KMS-11 (cell line): ENCODE measurements around the gene THRB.
A peak's percentile ranks its signal among the peaks of the same experiment; 100 is the strongest.

Experiments used
- H2AFZ ChIP-seq: fragments of 200-600 bp; sonication (generic); 2 replicates; pipeline ENCODE4 v1.6.1; 2016; ENCODE audit warnings: antibody characterized with exemption, mixed run types, low read depth
- H3K27ac ChIP-seq: fragments of 200-600 bp; sonication (generic); 2 replicates; pipeline ENCODE4 v1.6.1; 2016; ENCODE audit warnings: mild to moderate bottlenecking, mixed run types
- H3K27me3 ChIP-seq: fragments of 200-600 bp; sonication (generic); 2 replicates; pipeline ENCODE4 v1.6.1; 2017; ENCODE audit warnings: mild to moderate bottlenecking, low read depth, mixed run types, moderate library complexity; ENCODE audit not compliant: insufficient read depth
- H3K36me3 ChIP-seq: fragments of 200-600 bp; sonication (generic); 2 replicates; pipeline ENCODE4 v1.6.1; 2017; ENCODE audit warnings: mild to moderate bottlenecking, mixed run types; ENCODE audit not compliant: insufficient read depth
- H3K4me1 ChIP-seq: fragments of 200-600 bp; sonication (generic); 2 replicates; pipeline ENCODE4 v1.6.1; 2016; ENCODE audit warnings: mild to moderate bottlenecking, low read depth, mixed run types; ENCODE audit not compliant: poor library complexity, severe bottlenecking
- H3K4me2 ChIP-seq: fragments of 200-600 bp; sonication (generic); 2 replicates; pipeline ENCODE4 v1.7.0; 2016; ENCODE audit warnings: mild to moderate bottlenecking, mixed run types
- H3K4me3 ChIP-seq: fragments of 200-600 bp; sonication (generic); IDR thresholded peaks from 2 replicates; pipeline ENCODE4 v1.6.1; 2017; ENCODE audit warnings: low read depth, low read length, mixed read lengths; ENCODE audit not compliant: insufficient read depth
- H3K79me2 ChIP-seq: fragments of 200-600 bp; sonication (generic); 2 replicates; pipeline ENCODE4 v1.6.1; 2016; ENCODE audit warnings: low read depth, mixed run types; ENCODE audit not compliant: insufficient read depth
- H3K9ac ChIP-seq: fragments of 200-600 bp; sonication (generic); 2 replicates; pipeline ENCODE4 v1.6.1; 2016; ENCODE audit warnings: mild to moderate bottlenecking, mixed run types
- H4K20me1 ChIP-seq: fragments of 200-600 bp; sonication (generic); 2 replicates; pipeline ENCODE4 v1.6.1; 2016; ENCODE audit warnings: mild to moderate bottlenecking, mixed run types; ENCODE audit not compliant: insufficient read depth
- TF ChIP-seq, protein P1 (sequence below): fragments of 200-600 bp; sonication (generic); conservative IDR thresholded peaks from 2 replicates; pipeline ENCODE4 v1.6.1; 2017; ENCODE audit warnings: low read depth, mild to moderate bottlenecking, antibody characterized with exemption, low read length, moderate library complexity, mixed read lengths

THRB gene

DNA sequence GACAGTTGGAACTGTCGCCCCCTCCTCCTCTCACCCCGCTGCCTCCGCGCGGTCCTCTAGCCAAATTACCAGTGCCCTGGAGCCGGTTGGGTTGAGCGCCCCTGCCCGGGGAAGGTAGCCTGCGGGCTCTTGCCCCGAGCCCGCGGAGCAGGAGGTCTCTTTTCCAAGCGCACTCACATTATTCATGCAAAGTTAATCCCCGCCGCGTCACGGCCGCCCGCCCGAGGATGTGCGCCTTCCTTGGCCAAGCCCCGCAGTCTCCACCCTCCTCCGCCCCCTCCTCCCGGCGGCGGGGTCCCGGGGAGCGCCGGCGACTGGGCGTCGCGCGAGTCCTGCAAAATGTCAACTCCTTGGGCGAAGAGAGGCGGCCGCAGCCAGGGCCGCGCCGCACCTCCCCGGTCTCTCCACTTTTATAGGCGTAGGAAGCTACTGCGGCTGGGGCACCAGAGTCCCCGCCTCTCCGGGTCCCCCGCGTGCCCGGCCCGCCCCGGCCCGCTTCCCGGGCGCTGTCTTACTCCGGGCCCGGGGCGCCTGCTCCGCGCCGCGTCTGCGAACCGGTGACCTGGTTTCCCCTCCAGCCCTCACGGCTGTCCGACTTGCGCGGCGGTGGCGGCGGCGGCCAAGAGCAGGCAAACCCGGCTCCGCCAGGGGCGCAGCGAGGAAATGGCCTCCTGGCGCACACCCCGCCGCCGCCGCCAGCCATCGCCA, at the start of gene THRB:
TSS of gene THRB (minus strand) at position 233 of the 708 bp plus-strand sequence.
- H2AFZ ChIP-seq: peak within 1 kb of the TSS; percentile 76

DNA sequence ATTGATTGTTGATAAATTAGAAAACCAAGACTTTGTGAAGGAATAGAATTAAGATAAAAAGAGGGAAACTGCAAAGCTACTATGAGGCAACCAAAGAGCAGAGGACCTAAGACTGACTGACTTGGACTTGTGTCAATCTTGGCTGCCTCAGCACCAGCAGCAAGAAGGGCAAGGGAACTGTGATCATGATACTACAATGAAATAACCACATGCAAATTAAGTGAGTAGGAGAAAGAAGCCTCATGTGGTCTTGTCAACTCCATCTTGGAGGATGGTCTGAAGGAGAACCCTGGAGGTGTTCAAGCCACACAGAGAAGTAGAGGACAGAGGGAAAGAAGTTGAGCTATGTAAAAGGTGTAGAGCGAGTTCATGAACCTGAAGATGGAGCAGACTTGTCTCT, 47.3 kb upstream of the THRB start:
- Histone ChIP-seq H3K27me3 (no peaks in the 10 kb centered on the region), H4K20me1 (no peaks in the 10 kb centered on the region), H3K4me3 (no peak overlapping the region), H3K4me2 (no peak overlapping the region), H3K9ac (no peak overlapping the region), H3K4me1 (no peaks in the 10 kb centered on the region), H3K27ac (no peak overlapping the region), H3K36me3 (no peaks in the 10 kb centered on the region), H2AFZ (no peak overlapping the region), H3K79me2 (no peaks in the 10 kb centered on the region)
- TF ChIP-seq, protein P1, sequence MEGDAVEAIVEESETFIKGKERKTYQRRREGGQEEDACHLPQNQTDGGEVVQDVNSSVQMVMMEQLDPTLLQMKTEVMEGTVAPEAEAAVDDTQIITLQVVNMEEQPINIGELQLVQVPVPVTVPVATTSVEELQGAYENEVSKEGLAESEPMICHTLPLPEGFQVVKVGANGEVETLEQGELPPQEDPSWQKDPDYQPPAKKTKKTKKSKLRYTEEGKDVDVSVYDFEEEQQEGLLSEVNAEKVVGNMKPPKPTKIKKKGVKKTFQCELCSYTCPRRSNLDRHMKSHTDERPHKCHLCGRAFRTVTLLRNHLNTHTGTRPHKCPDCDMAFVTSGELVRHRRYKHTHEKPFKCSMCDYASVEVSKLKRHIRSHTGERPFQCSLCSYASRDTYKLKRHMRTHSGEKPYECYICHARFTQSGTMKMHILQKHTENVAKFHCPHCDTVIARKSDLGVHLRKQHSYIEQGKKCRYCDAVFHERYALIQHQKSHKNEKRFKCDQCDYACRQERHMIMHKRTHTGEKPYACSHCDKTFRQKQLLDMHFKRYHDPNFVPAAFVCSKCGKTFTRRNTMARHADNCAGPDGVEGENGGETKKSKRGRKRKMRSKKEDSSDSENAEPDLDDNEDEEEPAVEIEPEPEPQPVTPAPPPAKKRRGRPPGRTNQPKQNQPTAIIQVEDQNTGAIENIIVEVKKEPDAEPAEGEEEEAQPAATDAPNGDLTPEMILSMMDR: no peak

More for the DNA sequence above, at the start of gene THRB:
- Histone ChIP-seq H3K27me3 (no peaks in the 10 kb centered on the region), H4K20me1 (no peaks in the 10 kb centered on the region), H3K4me3 (no peak within 1 kb of the TSS), H3K36me3 (no peaks in the 10 kb centered on the region), H3K4me1 (no peaks in the 10 kb centered on the region), H3K27ac (no peak within 1 kb of the TSS), H3K9ac (peak within 1 kb of the TSS; percentile 12; the same call in 1 of the 2 replicates), H3K79me2 (no peaks in the 10 kb centered on the region), H3K4me2 (peak within 1 kb of the TSS; percentile 60)
- TF ChIP-seq, protein P1: no peak

DNA sequence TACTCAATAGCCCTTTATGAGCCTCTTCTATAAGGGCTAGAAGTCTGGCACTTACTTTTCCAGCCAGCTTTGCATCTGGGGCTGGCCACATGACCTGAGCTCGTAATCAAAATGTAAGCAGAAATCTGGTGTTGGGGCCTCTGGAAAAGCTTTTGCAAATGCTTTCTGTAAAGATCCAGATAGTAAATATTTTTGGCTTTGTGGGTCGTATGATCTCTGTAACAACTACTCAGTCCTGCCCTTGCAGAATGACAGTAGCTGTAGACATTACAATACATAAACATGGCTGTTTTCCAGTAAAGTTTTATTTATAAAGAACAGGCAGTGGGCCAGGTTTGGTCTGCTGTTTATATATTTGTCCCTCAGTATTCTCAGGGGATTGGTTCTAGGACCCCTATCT, 46.2 kb upstream of the THRB start:
- Histone ChIP-seq H2AFZ (no peak overlapping the region), H3K4me2 (no peak overlapping the region), H3K36me3 (no peaks in the 10 kb centered on the region), H3K27me3 (no peaks in the 10 kb centered on the region), H3K79me2 (no peaks in the 10 kb centered on the region), H3K4me1 (no peaks in the 10 kb centered on the region), H4K20me1 (no peaks in the 10 kb centered on the region), H3K9ac (no peak overlapping the region), H3K27ac (no peak overlapping the region), H3K4me3 (no peak overlapping the region)
- TF ChIP-seq, protein P1: no peak

DNA sequence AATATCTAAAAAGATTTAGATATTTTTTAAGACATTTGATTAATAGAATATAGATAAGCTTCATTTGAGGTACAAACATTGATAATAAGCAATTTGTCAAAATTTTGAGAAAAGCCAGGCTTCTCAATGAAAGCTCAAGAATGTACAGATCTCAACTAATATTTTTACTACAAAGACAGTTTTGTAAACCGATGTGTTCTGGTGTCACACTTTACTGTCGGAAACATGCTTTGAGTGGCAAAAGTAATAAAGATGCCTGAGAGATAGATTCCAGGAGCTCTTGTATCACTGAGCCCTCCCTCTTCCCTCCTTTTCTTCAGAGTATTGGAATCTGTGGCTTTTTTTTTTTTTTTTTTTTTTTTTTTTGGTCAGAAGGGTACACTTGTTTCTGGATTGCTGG, 45.0 kb upstream of the THRB start:
- Histone ChIP-seq H3K27ac (no peak overlapping the region), H3K36me3 (no peaks in the 10 kb centered on the region)

More for the DNA sequence above, 45.0 kb upstream of the THRB start:
- no peak overlapping the region for H3K4me3 ChIP-seq
- H3K4me2 ChIP-seq: no peak overlapping the region
- H4K20me1 ChIP-seq: no peaks in the 10 kb centered on the region
- no peaks in the 10 kb centered on the region for H3K27me3 ChIP-seq
- H3K9ac ChIP-seq: no peak overlapping the region
- no peaks in the 10 kb centered on the region for H3K4me1 ChIP-seq
- TF ChIP-seq, protein P1: no peak
- H2AFZ ChIP-seq: no peak overlapping the region
- no peaks in the 10 kb centered on the region for H3K79me2 ChIP-seq
